Measurements from ENCODE around the gene MBOAT7.
A peak's percentile ranks its signal among the peaks of the same experiment; 100 is the strongest.
"Not testable (repeated sequence)": the region's sequence is repeated elsewhere in the genome, so short reads cannot be mapped to it uniquely, and the experiment has no call there.

MBOAT7 gene, protein sequence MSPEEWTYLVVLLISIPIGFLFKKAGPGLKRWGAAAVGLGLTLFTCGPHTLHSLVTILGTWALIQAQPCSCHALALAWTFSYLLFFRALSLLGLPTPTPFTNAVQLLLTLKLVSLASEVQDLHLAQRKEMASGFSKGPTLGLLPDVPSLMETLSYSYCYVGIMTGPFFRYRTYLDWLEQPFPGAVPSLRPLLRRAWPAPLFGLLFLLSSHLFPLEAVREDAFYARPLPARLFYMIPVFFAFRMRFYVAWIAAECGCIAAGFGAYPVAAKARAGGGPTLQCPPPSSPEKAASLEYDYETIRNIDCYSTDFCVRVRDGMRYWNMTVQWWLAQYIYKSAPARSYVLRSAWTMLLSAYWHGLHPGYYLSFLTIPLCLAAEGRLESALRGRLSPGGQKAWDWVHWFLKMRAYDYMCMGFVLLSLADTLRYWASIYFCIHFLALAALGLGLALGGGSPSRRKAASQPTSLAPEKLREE

DNA sequence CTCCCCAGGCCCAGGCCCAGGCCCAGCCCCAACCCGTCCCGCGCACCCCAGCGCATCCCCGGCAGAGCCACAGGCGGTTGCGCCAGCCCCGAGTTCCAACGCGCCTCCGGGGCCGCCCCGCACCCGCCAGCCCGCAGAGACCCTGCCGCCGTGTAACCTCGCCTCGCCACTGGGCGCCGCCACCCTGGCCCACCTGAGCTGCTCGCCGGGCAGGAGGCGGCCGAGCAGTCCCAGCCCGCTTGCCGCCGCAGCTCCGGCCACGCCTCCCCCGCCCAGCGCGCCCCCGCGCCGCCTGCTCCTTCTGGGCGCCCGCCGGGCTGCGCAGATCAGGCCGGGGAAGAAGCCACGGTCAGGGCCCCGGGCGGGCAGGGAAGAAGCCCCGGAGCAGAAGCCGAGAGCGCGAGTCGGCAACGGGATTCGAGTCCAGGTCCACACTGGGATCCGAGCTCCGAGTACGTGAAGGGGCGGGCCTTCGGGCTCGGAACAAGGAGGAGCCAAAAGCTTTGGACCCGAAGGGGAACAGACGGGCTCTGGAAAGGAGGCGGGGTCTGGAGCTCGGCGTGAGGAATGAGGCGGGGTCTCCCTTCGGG lies at the start of gene MBOAT7:
Gene MBOAT7 (minus strand): TSS at position 436 of the 590 bp plus-strand sequence. CDS start 1,072 bp downstream, outside the sequence.
- DNase-seq, result no peak

DNA sequence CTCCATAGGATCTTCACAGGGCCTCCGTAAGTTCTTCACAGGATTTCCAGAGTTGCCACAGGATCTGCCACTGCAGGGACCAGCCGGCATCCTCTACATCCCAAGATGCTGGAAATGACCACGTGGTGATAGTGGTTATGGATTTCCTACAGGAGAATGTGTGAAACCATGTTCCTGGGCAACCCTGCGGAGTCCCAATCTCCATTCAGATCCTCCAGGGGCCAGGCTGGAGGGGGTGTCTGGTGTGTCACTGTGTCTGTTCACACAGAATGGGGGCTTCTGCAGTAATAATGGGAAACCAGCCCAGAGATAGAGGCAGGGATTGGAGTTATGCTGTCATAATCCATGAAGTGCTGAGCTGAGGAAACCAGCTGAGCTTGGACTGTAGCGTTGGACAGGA lies 44.6 kb upstream of the MBOAT7 start:
- no peak for DNase-seq

DNA sequence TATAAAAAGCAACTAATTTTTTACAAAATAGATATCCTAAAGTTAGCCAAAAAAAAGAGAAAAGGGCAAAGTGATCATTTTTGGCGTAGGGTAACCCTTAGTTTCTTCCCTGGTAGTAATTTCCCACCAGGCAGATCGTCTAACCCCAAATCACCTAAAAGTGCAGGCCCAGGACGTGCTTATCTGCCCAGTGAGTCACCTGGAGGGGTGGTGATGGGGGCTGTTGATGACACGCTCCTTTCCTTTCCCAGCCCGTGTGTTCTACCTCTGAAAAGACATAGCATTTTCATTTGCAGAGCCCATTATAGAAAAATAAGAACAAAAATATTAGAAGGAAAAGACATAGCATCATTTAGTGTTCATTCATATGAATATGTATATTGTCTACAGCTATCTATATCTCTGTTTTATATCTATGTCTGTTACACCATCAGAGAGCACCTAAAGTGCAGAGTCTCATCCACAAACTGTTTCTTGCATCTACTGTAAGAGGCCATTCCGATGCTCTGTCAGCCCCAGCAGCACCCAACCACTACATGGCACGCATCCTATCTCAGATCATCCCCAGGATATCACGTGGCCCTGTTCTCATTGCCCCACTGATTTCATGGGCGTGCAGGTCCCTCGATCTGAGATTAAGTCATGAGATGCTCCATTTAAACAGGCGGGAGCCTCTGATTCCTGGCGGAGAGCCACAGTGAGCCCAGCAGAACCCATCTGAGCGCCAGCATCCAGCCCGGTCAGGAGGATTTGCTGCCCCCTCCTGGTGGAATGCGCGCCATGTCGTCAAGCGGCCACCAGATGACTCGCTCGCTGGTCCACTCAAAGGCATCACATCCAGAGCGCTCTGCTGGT lies 41.9 kb upstream of the MBOAT7 start:
- DNase-seq, result peak; percentile 58 to 73

DNA sequence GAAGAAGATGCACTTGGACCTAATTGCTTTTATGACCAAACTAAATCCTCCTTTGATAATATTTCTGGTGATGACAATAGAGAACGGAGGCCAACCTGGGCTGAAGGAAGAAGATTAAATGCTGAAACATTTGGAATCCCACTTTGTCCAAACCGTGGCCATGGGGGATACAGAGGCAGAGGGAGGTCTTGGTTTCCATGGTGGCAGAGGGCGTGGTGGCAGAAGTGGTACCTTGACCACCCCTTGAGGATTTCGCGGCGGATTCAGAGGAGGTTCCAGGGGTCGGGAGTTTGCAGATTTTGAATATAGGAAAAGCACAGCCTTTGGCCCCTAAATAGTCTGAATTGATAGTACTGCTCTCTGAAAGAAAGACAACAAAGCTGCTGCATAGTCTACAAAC lies 40.7 kb upstream of the MBOAT7 start:
- no peak for DNase-seq

DNA sequence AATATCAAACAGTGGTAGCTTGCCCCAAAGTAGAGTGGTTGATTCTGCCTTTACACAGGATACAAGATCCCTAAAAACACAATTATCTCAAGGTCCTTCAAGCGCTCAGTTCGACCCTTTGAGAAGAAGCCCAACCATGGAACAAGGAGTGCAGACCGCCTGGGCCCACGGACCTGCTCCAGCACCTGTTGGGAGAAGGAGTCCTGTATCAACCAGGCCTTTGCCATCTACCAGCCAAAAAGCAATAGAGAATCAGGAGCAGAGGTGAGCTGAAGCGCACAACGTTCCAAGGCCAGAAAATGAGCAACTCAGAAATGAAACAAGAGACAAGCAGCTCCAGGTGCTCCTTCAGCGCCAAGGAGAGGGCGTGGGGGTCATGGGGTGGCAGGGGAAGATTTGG lies 39.8 kb upstream of the MBOAT7 start:
- DNase-seq, result no peak

DNA sequence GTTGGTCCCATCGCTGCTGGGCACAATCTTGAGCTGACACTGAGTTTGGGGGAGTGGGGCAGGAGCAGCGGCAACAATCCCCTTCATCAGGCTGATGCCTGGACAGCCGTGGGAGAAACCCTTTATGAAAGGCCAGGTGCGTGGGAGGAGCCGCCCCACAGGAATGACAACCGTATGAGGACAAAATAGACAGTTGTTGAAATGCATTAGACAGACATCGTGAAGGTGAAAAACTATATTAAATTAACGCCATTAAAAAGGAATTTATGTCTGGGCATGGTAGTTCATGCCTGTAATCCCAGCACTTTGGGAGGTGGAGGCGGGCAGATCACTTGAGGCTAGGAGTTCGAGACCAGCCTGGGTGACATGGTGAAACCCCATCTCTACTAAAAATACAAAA lies 35.2 kb upstream of the MBOAT7 start:
- not testable (repeated sequence) for DNase-seq

DNA sequence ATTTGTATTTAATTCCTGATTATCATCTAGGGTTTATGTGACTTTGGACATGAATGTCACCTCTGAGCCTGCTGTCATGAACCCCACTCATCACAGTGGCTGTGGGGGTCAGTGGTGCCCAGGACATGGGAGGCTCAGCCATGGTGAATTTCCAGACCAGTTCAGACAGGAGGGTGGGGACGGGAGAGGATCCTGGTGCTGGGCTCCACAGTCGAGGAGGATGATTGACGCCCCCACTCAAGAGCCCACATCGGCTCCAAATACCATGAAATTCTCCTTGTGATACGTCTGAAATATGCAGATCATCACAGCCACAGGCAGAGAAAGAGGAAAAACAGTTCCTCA lies 34.5 kb upstream of the MBOAT7 start:
- not testable (repeated sequence) for DNase-seq

DNA sequence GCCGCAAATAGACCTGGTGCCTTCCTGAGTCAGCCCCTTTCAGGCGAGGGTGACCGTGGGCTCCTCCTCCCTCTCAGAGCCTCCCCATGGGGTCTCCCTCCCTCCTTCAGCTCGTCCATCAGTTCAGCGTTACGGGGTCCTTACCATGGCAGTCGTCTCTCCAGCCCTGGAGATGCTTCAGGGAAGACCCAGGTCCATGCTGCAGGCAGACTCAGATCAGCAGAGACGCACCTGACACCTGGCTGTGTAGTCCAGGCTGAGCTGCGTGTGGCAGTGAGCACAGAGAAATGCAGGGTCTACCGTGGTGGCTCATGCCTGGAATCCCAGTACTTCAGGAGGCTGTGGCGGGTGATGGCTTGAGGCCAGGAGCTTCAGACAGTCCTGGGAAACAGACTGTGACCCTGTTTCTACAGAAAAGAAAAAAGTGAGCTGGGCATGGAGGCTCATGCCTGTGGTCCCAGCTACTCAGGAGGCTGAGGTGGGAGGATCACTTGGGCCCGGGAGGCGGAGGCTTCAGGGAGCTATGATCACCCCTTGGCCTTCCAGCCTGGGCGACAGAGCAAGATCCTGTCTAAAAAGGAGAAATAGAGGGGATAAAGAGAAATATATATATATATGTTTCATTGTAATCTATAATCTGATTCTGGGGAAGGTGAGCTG lies 34.0 kb upstream of the MBOAT7 start:
- not testable (repeated sequence) for DNase-seq

DNA sequence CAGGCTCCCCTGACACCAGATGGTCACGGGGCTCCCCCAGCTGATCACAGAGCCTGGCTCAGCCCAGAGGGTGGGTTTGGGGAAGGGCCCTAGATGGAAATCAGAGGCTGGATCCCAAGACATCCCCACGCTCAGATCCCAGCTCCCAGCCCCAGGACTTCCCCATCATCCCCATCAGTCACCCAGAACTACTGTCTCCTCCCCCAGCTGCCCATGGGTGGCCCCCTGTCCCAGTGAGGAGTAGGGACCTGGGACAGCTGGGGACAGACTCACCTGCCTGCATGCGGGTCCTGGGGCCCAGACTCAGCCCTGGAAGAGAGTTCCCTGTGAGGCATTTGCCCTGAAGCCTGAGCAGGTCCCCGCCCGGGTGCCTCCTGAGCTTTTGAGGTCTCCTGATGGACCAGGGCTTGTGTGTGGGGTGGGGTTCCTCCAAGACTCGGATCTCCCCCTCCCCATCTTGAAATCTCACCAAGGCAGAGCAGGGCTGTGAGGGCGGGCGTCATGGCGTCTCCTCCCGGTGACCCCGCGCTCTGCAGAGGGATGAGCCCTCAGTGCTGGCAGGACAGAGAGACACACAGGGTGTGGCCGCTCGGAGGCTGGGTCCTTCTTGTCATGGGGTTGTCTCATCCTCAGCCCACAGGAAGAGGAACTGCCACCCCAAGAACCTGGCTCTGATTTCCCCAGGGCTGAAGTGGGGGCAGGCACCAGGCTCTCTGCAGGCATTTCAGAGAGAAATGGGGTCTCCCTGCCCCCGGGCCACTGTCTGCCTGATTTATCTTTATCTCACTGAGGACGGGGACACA lies 33.3 kb upstream of the MBOAT7 start, which contains the start of gene LILRB3:
Gene LILRB3 (minus strand): TSS at position 534 of the 803 bp plus-strand sequence. CDS start 31 bp downstream, at position 503.
- DNase-seq, result not testable (repeated sequence)

DNA sequence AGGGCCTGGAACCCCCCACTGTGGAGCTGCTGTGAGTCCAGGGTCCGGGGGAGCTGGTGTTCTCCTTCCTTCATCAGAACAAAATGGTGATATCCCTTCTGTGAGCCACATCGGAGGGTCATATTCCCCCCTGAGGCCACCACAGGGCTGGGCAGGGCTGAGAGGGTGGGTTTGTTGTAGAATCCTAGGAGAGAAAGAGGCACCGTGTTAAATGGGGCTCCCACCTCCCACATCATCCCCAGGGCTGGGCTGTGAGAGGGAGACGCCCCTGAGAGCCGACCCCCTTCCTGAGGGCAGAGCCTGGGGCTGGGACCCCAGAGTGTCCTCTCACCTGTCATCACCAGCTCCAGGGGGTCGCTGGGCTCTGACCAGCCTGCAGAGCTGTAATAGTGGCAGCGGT lies 32.6 kb upstream of the MBOAT7 start:
- DNase-seq, result not testable (repeated sequence)

DNA sequence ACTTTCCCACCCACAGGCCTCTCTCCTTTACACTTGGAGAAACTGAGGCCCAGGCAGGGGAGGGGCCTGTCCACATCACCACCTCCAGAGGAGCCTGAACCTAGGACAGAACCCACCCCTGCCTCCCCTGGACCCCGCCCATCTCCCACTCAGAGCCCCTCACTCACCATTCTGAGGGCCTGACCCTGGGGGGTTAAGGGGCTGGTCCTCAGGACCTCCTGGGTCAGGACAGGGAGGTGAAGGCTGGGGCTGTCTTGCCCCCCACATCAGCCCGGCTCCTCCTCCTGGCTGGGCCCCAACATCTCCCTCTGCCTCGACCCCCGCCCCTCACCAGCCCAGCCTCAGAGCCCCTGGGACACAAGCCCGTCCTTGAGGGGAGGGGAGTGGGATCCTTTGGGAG lies 30.3 kb upstream of the MBOAT7 start:
- DNase-seq, result not testable (repeated sequence)

DNA sequence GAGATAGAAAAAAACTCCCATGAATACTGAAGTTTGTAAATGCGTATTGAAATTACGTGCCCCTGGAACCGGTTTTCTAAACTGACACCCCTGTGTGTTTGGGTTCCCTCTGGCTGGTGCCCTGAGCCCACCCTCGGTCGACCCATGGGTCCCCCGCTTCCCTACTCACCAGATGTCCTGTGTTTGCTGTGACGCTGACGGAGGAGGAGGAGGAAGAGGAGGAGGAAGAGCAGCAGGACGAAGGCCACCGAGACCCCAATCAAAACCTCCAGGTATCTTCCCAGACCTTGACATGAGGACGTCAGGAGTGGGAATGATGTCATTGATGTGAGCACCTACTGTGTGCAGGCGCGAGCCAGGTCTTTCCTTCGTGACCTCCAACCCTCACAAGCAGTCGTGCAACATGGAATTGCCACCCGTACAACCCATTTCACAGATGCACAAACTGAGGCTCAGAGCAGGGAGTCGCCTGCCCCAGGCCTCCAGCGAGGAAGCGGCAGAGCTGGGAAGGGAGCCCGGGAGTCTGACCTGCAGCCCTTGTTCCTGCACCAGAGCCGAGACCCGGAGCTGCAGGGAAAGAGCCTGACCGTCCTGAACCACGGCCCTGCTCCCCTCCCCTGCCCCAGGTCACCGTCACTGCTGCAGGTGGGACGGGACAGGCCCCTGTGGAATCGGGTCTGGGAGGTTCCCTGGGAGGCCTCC lies 29.7 kb upstream of the MBOAT7 start:
- DNase-seq, result no peak

DNA sequence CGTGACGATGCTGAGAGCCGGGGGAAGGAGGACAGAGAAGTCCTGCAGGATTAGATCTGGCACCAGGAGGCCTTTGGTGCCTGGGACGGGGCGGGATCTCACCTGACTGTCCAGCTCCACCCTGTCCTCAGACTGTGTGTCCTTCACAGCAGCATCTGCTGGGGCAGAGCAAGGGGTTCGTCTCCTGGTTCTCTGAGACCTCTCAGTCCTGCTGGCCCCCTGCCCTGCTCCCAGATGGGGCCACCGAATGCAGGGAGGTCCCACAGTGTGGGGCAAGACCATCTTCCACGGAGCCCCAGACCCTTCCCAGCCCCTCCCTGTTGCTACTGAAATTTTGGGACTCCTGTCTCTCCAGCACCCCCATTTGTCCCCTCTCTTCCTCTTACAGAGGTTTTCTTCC lies 28.9 kb upstream of the MBOAT7 start:
- no peak for DNase-seq

DNA sequence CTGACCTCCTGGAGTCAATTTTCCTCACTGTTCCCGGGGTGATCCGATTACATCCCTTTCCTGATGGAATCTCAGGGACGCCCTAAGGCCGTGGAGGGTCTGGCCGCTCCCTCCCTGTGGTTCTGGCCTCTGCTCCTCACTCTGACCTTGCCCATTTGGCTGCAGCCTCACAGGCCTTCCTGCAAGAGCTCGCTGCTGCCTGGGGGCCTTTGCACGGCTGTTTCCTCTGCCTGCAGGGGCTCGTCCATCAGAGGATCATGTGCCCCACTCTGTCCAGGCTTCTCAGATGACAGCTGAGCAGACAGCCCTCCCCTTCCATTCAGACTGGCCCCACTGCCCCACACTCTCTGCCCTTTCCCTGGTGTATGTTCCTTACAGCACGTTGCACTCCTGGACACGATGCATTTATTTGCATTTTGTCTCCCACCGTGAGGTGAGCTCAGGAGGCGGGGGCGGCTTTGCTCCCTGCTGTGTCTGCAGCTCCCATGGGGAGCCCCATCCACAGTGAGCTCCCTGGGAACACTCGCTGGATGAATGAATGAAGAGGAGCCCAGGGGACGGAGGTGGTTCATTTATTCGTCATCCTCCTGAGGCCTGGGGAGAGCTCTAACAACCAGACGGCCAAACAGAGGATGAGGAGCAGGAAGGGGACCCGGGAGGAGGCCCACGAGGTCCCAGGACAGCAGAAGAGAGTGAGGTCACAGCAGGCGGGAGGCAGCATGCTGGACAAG lies 28.3 kb upstream of the MBOAT7 start:
- not testable (repeated sequence) for DNase-seq

DNA sequence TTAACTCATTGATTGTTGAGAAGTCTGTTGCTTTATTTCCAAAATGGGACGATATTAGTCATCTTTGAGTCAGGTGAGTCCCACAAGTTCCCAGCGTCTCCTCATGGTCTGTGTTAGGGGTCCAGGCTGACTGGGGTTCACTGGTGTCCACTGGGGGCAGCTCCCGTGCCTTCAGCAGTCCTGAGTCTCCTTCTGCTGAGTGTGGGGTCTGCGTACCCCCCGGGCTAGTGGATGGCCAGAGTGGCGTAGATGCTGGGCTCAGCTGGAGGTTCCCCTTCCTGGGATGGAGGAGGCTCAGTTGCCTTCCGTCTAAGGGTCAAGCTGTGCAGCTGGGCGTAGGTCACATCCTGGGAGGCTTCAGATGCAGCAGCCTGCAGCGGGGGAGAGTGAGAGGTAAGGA lies 27.5 kb upstream of the MBOAT7 start:
- no peak for DNase-seq

DNA sequence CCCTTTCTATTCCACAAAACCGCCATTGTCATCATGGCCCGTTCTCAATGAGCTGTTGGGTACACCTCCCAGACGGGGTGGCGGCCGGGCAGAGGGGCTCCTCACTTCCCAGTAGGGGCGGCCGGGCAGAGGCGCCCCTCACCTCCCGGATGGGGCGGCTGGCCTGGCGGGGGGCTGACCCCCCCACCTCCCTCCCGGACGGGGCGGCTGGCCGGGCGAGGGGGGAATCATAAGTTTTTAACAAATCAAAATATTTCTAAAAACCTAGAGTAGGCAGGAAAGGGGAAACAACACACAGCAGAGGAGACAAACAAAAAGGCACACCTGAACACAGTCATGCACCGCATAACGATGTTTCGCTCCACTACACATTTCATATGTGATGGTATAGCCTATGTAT lies 25.4 kb upstream of the MBOAT7 start:
- not testable (repeated sequence) for DNase-seq

DNA sequence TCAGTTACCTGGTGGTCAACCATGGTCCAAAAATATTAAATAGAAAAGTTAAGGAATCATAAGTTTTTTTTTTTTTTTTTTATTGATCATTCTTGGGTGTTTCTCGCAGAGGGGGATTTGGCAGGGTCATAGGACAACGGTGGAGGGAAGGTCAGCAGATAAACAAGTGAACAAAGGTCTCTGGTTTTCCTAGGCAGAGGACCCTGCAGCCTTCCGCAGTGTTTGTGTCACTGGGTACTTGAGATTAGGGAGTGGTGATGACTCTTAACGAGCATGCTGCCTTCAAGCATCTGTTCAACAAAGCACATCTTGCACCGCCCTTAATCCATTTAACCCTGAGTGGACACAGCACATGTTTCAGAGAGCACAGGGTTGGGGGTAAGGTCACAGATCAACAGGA lies 24.8 kb upstream of the MBOAT7 start:
- DNase-seq, result not testable (repeated sequence)

DNA sequence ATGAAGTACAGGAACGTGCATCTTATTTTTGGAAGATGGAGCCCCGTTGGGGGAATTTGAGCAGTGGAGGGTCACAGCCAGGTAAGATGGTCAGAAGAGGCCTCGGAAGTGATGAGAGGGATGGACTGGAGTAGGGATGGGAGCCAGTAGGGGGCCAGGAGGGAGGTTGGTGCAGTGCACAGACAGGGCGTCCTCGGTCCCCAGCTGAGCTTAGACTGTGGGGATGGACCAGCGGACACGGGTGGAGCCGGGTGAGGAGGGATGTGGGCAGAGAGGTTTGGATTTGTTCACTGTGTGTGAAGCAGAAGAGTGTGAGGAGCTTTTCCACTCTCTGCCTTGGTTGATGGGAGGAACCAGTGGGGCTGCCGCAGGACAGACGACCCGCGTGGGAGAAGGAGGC lies 21.9 kb upstream of the MBOAT7 start:
- DNase-seq, result no peak

DNA sequence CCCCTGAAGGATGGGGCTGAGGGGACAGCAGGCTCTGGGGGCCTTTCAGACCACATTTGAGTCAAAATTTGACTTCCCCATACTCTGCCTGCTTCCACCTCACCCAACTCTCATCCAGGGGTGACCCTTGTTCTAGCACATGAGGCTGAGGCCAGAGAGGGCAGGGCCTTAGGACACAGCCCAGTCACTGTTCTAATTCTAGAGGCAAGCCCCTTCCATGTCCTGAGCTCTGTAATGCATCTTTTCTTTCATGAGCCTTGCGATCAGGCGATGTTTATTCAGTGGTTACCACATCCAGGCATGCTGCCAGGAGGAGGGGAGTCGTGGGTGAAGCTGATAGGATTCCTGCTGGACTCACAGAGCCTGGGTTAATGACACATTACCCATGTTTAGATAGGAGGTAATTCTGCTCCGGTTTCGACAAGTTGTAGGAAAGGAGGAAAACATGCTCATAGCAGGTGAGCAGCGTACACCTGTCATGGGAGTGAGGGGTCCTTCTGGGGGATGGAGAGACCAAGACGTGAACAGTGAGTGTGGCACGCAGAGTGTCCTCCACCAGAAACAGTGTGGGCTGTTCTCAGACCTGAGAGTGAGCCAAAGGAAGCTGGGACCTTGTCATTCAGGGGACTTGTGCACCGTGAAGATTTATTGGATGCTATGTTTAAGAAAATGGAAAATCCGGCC lies 20.6 kb upstream of the MBOAT7 start:
- DNase-seq, result peak; percentile 88 to 91

Data from SHP77 (cell line).